Adrenal gland (tissue), 5 donors: ENCODE measurements around the gene MALAT1.

Experiments
- CTCF ChIP-seq, 6 experiments: fragments of 450-650 bp in 4 of 6; fragments of 200-600 bp in 2 of 6; sonication (generic) in 1 of 6; IDR thresholded peaks; 1 replicate in 5 of 6; 2 replicates in 1 of 6; pipeline versions ENCODE4 v1.5.1 to v1.8.0; 2016 to 2021; ENCODE audit warnings: antibody characterized with exemption in 6 of 6, mild to moderate bottlenecking in 2 of 6, moderate library complexity in 1 of 6
- POLR2A ChIP-seq, 2 donors: fragments of 450-650 bp; IDR thresholded peaks; one replicate each; pipeline ENCODE4 v1.6.1; 2017; ENCODE audit warnings: antibody characterized with exemption in 2 of 2, mild to moderate bottlenecking in 2 of 2, moderate library complexity in 1 of 2
- donor health status: DM: no; HTN: no; CAD: no.

GRCh38 chr11:65487467-65488272, 11.2 kb upstream of the MALAT1 start:
- no peak for TF ChIP-seq CTCF (IDR thresholded peaks at IDR 0.05)
- TF ChIP-seq POLR2A (IDR thresholded peaks at IDR 0.05) = peak in 1 of 2 donors; percentile 3
